GM18502 (cell line): Measurements from ENCODE around the gene PLPPR3.
"Not testable (repeated sequence)": the region's sequence is repeated elsewhere in the genome, so short reads cannot be mapped to it uniquely, and the experiment has no call there.

ENCODE experiments used
- ATAC-seq: cut with Tn5 transposase; IDR thresholded peaks from one replicate; pipeline ENCODE4 v1.9.1; 2021; ENCODE audit warnings: mild to moderate bottlenecking; ENCODE audit not compliant: unreplicated experiment, poor library complexity

PLPPR3 gene

DNA sequence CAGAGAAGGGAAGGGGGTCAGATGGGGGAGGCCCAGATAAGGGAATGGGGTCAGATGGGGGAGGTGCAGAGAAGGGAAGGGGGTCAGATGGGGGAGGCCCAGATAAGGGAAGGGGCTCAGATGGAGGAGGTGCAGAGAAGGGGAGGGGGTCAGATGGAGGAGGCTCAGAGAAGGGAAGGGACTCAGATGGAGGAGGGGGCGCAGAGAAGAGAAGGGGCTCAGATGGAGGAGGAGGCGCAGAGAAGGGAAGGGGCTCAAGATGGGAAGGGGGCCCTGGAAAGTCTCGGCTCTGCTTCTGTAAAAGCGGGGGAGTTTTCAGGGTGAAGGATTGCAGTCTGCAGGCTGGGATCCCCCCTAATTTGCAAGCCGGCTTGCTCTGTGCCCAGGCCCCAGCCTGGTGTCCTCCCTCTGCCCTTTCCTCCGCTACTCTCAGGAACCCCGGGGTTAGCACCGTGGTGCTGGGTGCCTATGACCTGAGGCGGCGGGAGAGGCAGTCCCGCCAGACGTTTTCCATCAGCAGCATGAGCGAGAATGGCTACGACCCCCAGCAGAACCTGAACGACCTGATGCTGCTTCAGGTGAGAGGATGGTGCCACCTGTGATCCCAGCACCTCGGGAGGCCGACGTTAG lies 7.5 kb upstream of the PLPPR3 start:
- ATAC-seq, result no peak

DNA sequence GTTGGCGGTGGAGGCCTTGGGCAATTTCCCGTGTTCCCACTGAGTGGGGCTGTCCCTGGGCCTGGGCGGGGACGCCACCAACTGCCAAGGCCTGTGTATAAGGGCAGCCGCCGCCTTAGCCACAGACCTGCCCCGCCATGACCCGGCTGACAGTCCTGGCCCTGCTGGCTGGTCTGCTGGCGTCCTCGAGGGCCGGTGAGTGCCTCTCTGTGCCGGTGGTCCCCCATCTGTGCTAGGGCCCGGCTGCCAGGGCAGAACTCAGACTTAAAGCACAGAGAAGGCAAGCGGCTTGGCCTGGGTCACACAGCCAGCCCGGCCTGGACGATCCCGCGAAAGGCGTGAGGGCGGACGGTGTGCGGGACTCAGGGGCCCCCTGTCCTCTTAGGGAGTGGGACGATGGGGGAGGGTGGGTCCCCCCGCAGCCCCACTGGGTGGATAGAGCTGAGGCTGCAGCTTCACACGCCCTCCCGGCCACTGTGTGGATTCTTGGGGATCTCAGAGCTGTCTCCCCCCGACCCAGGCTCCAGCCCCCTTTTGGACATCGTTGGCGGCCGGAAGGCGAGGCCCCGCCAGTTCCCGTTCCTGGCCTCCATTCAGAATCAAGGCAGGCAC lies 6.1 kb upstream of the PLPPR3 start, which contains the start of gene AZU1:
Gene AZU1 (plus strand): TSS at position 128 of the 612 bp plus-strand sequence. CDS start 10 bp downstream, at position 138.
- ATAC-seq, result no peak

DNA sequence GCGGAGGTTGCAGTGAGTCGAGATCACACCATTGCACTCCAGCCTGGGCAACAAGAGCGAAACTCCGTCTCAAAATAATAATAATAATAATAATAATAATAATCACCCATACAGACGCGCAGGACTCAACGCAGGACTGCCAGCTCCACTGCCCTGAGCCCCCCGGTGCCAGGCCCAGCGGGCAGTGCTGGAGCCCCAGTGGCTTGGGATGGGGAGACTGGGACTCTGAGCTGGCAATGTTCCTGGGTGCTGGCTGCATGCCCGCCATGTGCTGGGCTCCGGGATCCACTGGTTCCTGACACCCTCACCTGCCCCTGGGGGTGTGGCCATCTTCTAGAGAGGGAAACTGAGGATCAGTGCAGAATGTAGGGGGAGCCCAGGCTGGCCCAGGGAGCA lies 5.6 kb upstream of the PLPPR3 start:
- ATAC-seq, result no peak

DNA sequence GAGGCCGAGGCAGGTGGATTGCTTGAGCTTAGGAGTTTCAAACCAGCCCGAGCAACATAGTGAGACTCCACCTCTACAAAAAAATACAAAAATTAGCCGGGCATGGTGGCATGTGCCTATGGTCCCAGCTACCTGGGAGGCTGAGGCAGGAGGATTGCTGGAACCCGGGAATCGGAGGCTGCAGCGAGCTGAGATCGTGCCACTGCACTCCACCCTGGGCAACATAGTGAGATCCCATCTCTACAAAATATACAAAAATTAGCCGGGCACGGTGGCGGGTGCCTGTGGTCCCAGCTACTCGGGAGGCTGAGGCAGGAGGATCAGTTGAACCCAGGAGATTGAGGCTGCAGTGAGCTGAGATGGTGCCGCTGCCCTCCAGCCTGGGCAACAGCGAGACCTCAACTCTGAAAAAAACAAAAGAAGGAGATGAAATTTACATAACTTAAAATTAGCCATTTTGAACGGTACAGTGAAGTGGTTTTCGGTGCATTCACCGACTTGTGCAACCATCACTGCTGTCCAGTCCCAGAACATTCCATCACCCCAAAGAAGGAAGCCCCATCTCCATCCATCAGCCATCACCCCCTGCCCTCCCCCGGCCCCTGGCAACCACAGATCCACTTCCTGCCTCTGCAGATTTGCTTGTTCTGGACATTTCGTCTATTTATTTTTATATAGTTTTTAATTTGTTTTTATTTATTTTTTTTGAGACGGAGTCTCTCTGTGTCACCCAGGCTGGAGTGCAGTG lies 4.3 kb upstream of the PLPPR3 start:
- no peak for ATAC-seq

DNA sequence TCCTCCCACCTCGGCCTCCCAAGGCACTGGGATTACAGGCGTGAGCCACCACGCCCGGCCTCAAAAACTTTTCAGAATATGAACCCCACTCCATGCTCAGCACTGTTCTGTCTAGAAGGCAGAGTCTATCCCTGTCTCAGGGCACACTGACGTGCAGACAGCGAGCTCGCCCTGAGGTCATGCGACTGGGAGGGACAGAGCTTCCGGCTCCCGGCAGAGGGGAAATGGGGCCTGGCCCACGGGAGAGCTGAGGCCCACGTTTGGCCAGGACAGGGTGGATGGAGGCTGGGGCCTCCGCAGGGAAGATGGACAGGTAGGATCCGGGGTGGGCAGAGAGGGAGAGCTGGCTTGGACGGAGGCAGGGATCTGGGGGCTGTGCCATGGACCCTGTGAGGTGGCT lies 3.1 kb upstream of the PLPPR3 start:
- ATAC-seq, result no peak

DNA sequence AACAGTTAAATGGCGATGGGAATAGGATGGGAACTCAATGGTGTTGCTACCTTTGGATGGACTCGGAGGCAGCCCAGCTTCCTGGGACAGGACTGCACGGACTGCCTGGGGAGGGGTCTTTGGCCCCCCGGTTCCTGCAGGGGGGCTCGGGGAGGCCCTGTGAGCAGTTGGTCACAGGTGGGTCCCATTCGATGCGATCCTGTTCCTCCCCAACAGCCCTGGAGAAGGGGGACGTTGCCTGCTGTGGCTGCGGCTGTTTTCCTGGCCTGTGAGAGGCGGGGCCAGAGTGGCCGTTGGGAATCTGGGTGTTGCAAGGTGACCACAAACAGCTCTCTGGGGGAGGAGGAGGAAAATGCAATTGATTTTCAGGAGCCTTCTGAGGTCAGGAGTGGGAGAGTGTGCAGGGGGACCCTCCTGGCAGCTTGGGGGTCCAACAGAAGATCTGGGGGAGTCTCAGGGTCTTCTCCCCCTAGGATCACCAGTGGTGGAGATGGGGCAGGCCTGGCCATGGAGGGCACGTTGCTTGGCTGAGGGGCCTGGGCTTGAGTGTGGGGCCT lies 1.9 kb upstream of the PLPPR3 start:
- ATAC-seq, result no peak

- no peak for ATAC-seq
These were observed 427 bp downstream of the PLPPR3 start for GRCh38 chr19:821231-821824.

DNA sequence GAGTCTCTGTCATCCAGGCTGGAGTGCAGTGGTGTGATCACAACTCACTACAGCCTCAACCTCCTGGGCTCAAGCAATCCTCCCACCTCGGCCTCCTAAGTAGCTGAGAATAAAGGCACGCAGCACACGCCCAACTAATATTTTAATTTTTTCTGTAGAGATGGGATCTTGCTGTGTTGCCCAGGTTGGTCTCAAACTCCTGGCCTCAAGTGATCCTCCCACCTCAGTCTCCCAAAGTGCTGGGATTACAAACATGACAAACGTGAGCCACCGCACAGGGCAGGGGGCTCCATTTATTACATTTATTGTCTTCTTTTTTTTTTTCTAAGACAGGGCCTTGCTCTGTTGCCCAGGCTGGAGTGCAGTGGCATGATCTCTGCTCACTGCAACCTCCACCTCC lies 1.5 kb downstream of the PLPPR3 start:
- not testable (repeated sequence) for ATAC-seq

- no peak for ATAC-seq
These were observed 5.3 kb downstream of the PLPPR3 start for GRCh38 chr19:816500-816857.

- no peak for ATAC-seq
These were observed 5.8 kb downstream of the PLPPR3 start for GRCh38 chr19:815775-816499.

GRCh38 chr19:815079-815774 lies 6.5 kb downstream of the PLPPR3 start:
- no peak for ATAC-seq

GRCh38 chr19:814152-815078 lies 7.3 kb downstream of the PLPPR3 start:
- ATAC-seq, result no peak

DNA sequence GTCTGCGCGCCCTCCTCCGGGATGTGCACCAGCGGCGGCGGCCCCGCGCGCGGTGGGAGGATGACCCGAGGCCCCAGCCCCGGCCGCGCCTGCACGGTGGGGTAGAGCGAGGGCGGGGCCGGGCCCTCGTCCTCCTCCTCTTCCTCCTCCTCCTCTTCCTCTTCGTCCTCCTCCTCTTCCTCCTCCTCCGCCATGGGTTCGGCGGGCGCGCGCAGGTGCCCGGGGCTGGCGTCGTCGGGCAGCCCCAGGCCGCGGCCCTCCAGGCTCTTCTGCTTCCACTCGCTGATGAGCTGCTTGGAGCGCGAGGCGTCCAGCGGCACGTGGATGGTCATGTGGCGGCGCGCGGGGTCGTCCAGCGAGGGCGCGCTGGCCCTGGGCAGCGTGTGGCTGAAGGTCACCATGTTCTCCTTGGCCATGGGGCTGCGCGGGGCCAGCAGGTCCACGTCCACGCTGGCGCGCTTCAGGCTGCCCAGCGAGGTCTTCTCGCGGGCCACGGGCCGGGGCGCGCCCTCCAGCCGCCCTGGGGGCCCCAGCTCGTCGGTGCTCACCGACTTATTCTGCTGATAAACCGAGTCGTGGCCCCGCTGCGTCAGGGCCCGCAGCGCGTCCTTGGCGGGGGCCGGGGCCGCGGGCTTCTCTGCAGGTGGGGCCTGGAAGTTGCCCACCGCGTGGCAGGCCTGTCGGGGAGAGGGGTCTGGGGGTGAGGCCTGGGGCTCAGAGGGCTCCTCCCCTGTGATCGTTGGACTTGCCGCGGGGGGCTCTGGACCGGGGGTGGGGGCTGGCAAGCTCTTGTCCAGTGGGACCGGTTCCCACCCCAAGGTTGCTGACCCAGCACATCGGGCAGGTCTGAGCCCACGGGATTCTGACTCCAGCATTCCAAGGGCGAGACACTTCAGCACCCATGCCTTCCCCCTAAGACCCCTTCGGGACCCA lies 8.3 kb downstream of the PLPPR3 start:
- no peak for ATAC-seq

GRCh38 chr19:812747-813218 lies 9.0 kb downstream of the PLPPR3 start:
- ATAC-seq, result no peak

GRCh38 chr19:812049-812746 lies 9.6 kb downstream of the PLPPR3 start:
- no peak for ATAC-seq

- no peak for ATAC-seq
These were observed 10.2 kb downstream of the PLPPR3 start for GRCh38 chr19:811506-812048.
